Endodermal cell (in vitro differentiated cells): Measurements from ENCODE around the gene ZSCAN16. TPM values are rescaled to one million over a fixed set of nuclear protein-coding genes. Genes with fewer than 3 reads are reported as not detected.
A peak's percentile ranks its signal among the peaks of the same experiment; 100 is the strongest.
"Not testable (repeated sequence)": the region's sequence is repeated elsewhere in the genome, so short reads cannot be mapped to it uniquely, and the experiment has no call there.

ENCODE experiments used
- DNase-seq: peaks from one replicate; pipeline ENCODE4 v3.0.0-alpha.2; 2017
- H3K27ac ChIP-seq: 2 replicates; pipeline ENCODE4 v1.5.1; 2013; ENCODE audit warnings: mild to moderate bottlenecking, low read depth, low read length, moderate library complexity
- H3K27me3 ChIP-seq: 2 replicates; pipeline ENCODE4 v1.6.1; 2013; ENCODE audit warnings: mild to moderate bottlenecking, low read length, moderate library complexity; ENCODE audit not compliant: insufficient read depth, control insufficient read depth, poor library complexity, severe bottlenecking
- H3K36me3 ChIP-seq: 2 replicates; pipeline ENCODE4 v1.7.0; 2013; ENCODE audit warnings: mild to moderate bottlenecking, low read length, moderate library complexity; ENCODE audit not compliant: control insufficient read depth, insufficient read depth
- H3K4me1 ChIP-seq: one replicate; pipeline ENCODE4 v1.7.0; 2013; ENCODE audit warnings: low read length; ENCODE audit not compliant: control insufficient read depth, insufficient read depth
- H3K4me3 ChIP-seq: 2 replicates; pipeline ENCODE4 v1.5.1; 2013; ENCODE audit warnings: mild to moderate bottlenecking, low read length, moderate library complexity
- H3K9ac ChIP-seq: 2 replicates; pipeline ENCODE4 v1.6.1; 2013; ENCODE audit warnings: mild to moderate bottlenecking, low read length, moderate library complexity; ENCODE audit not compliant: poor library complexity, severe bottlenecking; ENCODE audit errors: extremely low read depth
- H3K9me3 ChIP-seq: 2 replicates; pipeline ENCODE4 v1.6.1; 2013; ENCODE audit warnings: mild to moderate bottlenecking, low read length, moderate library complexity; ENCODE audit not compliant: control insufficient read depth
- H3K27ac Mint-ChIP-seq: 2 replicates; pipeline ENCODE4 v1.8.0; 2020; ENCODE audit warnings: mixed read lengths
- H3K27me3 Mint-ChIP-seq: 2 replicates; pipeline ENCODE4 v1.8.0; 2021; ENCODE audit warnings: mild to moderate bottlenecking, mixed read lengths; ENCODE audit not compliant: insufficient read depth
- H3K36me3 Mint-ChIP-seq: 2 replicates; pipeline ENCODE4 v1.8.0; 2020; ENCODE audit warnings: low read depth, mixed read lengths
- H3K4me1 Mint-ChIP-seq: 2 replicates; pipeline ENCODE4 v1.8.0; 2020; ENCODE audit warnings: mixed read lengths
- H3K4me3 Mint-ChIP-seq: 2 replicates; pipeline ENCODE4 v1.8.0; 2020; ENCODE audit warnings: mild to moderate bottlenecking, moderate library complexity, mixed read lengths
- H3K9me3 Mint-ChIP-seq: 2 replicates; pipeline ENCODE4 v1.8.0; 2020; ENCODE audit warnings: mild to moderate bottlenecking, mixed read lengths
- CTCF ChIP-seq: fragments of 200-600 bp; sonication (generic); conservative IDR thresholded peaks from 2 replicates; pipeline ENCODE4 v1.5.0; 2021; ENCODE audit warnings: antibody characterized with exemption, mild to moderate bottlenecking
- WGBS, 2 experiments: methylation state at CpG; one replicate each; pipeline versions ENCODE4 v1.1.5 to v1.1.7; 2013; ENCODE audit warnings: missing lambda C conversion rate in 2 of 2, mixed read lengths in 1 of 2; ENCODE audit not compliant: insufficient coverage in 1 of 2, insufficient read length in 1 of 2; 5-methylcytosine and 5-hydroxymethylcytosine counted together
- total RNA-seq, 2 donors: library from RNA; stranded (reverse); fragmentation: NEBNext Ultra II Directional in 1 of 2; extraction: Animal tissue kit (Norgen Biotek cat#: 25700) in 1 of 2; gene quantifications; 2 replicates in 1 of 2; 3 replicates in 1 of 2; pipeline ENCODE4 v1.2.1, GENCODE V29; 2021

Gene ZSCAN16
- total RNA-seq, 2 donors from 2014 or later, result 6.0 to 7.4 TPM

- Mint-ChIP-seq H3K27me3 (no peaks in the 10 kb centered on the region), H3K4me1 (no peaks in the 10 kb centered on the region), H3K4me3 (no peak overlapping the region), H3K9me3 (peaks cover 50% of the 10 kb centered on the region), H3K27ac (no peak overlapping the region), H3K36me3 (peaks cover 67% of the 10 kb centered on the region)
- no peaks in the 10 kb centered on the region for H3K4me1 ChIP-seq
- peaks cover 33% of the 10 kb centered on the region for H3K9me3 ChIP-seq
- H3K9ac ChIP-seq, result no peak overlapping the region
- H3K4me3 ChIP-seq, result peak overlapping the region; percentile 44
- DNase-seq, result no peak
- no peak overlapping the region for H3K27ac ChIP-seq
- H3K27me3 ChIP-seq, result no peaks in the 10 kb centered on the region
- WGBS, 2 experiments, result 94 to 100% methylated on average over 1 to 5 of the region's 5 CpGs
- H3K36me3 ChIP-seq, result peaks cover 57% of the 10 kb centered on the region
- TF ChIP-seq CTCF, result no peak
Observed at GRCh38 chr6:28089054-28089453, 35.4 kb upstream of the ZSCAN16 start.

GRCh38 chr6:28090917-28091586, 33.4 kb upstream of the ZSCAN16 start:
- no peak overlapping the region for H3K4me3 Mint-ChIP-seq

GRCh38 chr6:28102222-28102621, 22.2 kb upstream of the ZSCAN16 start:
- WGBS, 2 experiments, result 81 to 86% methylated on average over 7 of the region's 7 CpGs
- not testable (repeated sequence) for DNase-seq, H3K4me3 Mint-ChIP-seq, H3K4me1 ChIP-seq, H3K27ac ChIP-seq, H3K36me3 ChIP-seq, H3K4me1 Mint-ChIP-seq, H3K9ac ChIP-seq, H3K27ac Mint-ChIP-seq, H3K36me3 Mint-ChIP-seq, H3K4me3 ChIP-seq, H3K9me3 ChIP-seq
- peaks cover 54% of the 10 kb centered on the region for H3K27me3 Mint-ChIP-seq
- peaks cover 27% of the 10 kb centered on the region for H3K9me3 Mint-ChIP-seq
- peaks cover 45% of the 10 kb centered on the region for H3K27me3 ChIP-seq

More at GRCh38 chr6:28090917-28091586, 33.4 kb upstream of the ZSCAN16 start:
- H3K9me3 ChIP-seq, result peaks cover 33% of the 10 kb centered on the region
- peaks cover 51% of the 10 kb centered on the region for H3K36me3 Mint-ChIP-seq
- no peak overlapping the region for H3K27ac ChIP-seq
- no peak for TF ChIP-seq CTCF
- peaks cover 49% of the 10 kb centered on the region for H3K36me3 ChIP-seq
- WGBS, 2 experiments, result 96 to 100% methylated on average over 1 to 30 of the region's 33 CpGs
- H3K27me3 ChIP-seq, result no peaks in the 10 kb centered on the region
- H3K9me3 Mint-ChIP-seq, result peaks cover 41% of the 10 kb centered on the region
- no peaks in the 10 kb centered on the region for H3K27me3 Mint-ChIP-seq
- H3K4me1 Mint-ChIP-seq, result no peaks in the 10 kb centered on the region
- no peak overlapping the region for H3K9ac ChIP-seq
- H3K4me3 ChIP-seq, result no peak overlapping the region
- no peaks in the 10 kb centered on the region for H3K4me1 ChIP-seq
- no peak for DNase-seq
- no peak overlapping the region for H3K27ac Mint-ChIP-seq

- H3K9ac ChIP-seq, H3K4me1 ChIP-seq, H3K9me3 ChIP-seq, H3K36me3 Mint-ChIP-seq, H3K27ac ChIP-seq, H3K36me3 ChIP-seq, H3K27ac Mint-ChIP-seq, H3K4me1 Mint-ChIP-seq, DNase-seq, H3K4me3 Mint-ChIP-seq, H3K4me3 ChIP-seq: not testable (repeated sequence)
- H3K27me3 Mint-ChIP-seq, result peaks cover 55% of the 10 kb centered on the region
- peaks cover 45% of the 10 kb centered on the region for H3K27me3 ChIP-seq
- H3K9me3 Mint-ChIP-seq, result peaks cover 23% of the 10 kb centered on the region
Observed at GRCh38 chr6:28102699-28103098, 21.7 kb upstream of the ZSCAN16 start.
